ENCODE measurements around the gene IQSEC1. TPM values are rescaled to one million over a fixed set of nuclear protein-coding genes. Genes with fewer than 3 reads are reported as not detected.
A peak's percentile ranks its signal among the peaks of the same experiment; 100 is the strongest.

The IQSEC1 gene
- total RNA-seq, 4 donors from 2014 or later, result 13.7 to 59.4 (median 35.5) TPM

DNA sequence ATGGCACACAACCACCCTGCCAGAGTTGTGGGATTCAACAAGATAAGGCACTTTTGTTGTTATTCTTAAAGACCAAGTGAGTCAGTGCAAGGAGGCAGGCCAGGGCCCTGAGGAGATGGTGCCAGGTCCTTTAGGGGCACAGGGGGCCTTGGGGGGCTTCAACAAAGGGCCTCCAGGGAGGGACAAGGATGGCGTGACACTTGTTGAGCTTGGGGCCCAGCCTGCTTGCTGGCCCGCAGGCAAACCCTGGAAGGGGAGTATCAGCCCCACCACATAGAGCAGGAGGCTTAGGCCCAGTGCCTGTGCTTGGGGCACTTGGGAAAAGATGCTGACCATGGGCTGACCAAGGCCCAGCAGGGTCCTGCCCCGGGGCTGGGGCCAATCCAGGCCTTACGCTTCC lies 5.5 kb downstream of the IQSEC1 start:
- no peaks in the 10 kb centered on the region for H3K9me3 ChIP-seq
- H3K4me3 ChIP-seq, result no peak overlapping the region
- peaks cover 0 to 16% (median 9%) of the 10 kb centered on the region in 4 donors for H3K4me1 ChIP-seq
- no peak for DNase-seq
- peaks cover 0 to 2% of the 10 kb centered on the region in 2 donors for H3K27me3 ChIP-seq
- H3K27ac ChIP-seq, result peak overlapping the region in 1 of 4 donors; percentile 7
- no peaks in the 10 kb centered on the region for H3K36me3 ChIP-seq
- TF ChIP-seq POLR2A (IDR thresholded peaks at IDR 0.05), result no peak
- TF ChIP-seq, protein P1, sequence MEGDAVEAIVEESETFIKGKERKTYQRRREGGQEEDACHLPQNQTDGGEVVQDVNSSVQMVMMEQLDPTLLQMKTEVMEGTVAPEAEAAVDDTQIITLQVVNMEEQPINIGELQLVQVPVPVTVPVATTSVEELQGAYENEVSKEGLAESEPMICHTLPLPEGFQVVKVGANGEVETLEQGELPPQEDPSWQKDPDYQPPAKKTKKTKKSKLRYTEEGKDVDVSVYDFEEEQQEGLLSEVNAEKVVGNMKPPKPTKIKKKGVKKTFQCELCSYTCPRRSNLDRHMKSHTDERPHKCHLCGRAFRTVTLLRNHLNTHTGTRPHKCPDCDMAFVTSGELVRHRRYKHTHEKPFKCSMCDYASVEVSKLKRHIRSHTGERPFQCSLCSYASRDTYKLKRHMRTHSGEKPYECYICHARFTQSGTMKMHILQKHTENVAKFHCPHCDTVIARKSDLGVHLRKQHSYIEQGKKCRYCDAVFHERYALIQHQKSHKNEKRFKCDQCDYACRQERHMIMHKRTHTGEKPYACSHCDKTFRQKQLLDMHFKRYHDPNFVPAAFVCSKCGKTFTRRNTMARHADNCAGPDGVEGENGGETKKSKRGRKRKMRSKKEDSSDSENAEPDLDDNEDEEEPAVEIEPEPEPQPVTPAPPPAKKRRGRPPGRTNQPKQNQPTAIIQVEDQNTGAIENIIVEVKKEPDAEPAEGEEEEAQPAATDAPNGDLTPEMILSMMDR (IDR thresholded peaks at IDR 0.05), result no peak

DNA sequence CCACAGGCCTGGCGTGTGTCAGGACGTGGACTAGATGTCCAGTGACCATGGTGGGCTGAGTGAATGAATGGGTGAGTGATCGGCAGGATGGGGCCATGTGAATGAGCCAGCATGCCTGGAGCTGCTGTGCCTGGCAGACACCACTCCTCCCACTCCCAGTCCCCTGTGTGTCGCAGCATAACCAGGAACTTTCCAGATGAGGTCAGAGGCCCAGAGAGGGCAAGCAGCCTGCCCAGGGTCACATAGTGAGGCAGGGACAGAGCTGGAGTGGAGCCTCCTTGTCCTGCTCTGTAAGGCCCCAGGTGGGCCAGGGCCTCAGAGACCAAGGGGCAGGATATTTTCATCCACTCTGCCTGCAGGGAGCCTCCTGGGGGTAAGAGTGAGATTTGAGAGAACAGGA lies 6.4 kb downstream of the IQSEC1 start:
- Histone ChIP-seq H3K27ac (peak overlapping the region in 1 of 4 donors; percentile 61), H3K4me1 (peaks cover 0 to 15% (median 9%) of the 10 kb centered on the region in 4 donors), H3K9me3 (no peaks in the 10 kb centered on the region), H3K27me3 (no peaks in the 10 kb centered on the region), H3K36me3 (no peaks in the 10 kb centered on the region), H3K4me3 (no peak overlapping the region)
- DNase-seq, result no peak
- TF ChIP-seq, protein P1 (IDR thresholded peaks at IDR 0.05), result no peak
- no peak for TF ChIP-seq POLR2A (IDR thresholded peaks at IDR 0.05)

DNA sequence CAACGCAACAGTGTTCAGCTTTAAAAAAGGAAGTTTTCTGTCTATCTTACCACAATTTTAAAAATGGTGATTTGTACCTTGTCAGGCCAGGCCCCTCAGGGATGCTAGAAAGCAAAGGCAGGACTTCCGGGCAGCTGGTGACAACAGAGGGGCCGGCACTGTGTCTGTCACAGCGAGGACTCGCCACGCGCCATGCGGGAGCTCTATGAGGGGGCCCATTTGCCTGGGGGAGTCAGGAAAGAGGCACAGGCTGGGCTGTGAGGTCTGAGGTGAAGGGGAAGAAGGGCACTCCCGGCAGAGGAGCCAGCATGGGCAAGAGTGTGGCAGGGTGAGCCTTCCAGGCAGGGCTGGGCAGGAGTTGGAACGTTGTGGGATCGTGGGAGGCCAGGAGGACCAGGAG lies 7.0 kb downstream of the IQSEC1 start:
- H3K4me3 ChIP-seq, result no peak overlapping the region
- H3K36me3 ChIP-seq, result no peaks in the 10 kb centered on the region
- DNase-seq, result no peak
- peak overlapping the region in 1 of 4 donors; percentile 61 for H3K27ac ChIP-seq
- H3K9me3 ChIP-seq, result no peaks in the 10 kb centered on the region
- TF ChIP-seq POLR2A (IDR thresholded peaks at IDR 0.05), result no peak
- peaks cover 0 to 15% (median 9%) of the 10 kb centered on the region in 4 donors for H3K4me1 ChIP-seq
- no peaks in the 10 kb centered on the region for H3K27me3 ChIP-seq

DNA sequence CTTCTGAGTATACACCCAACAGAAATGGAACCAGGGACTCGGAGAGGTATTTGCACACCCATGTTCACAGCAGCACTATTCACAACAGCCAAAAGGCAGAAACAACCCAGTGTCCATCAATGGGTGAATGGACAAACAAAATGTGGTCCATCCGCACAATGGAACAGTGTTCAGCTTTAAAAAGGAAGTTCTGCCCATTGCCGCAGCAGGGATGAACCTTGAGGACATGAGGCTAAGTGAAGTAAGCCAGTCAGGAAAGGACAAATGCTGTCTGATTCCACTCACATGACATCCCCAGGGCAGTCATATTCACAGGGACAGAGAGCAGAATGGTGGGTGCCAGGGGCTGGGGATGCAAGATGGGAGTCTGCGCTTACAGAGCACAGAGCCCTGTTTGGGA lies 7.5 kb downstream of the IQSEC1 start:
- H3K4me3 ChIP-seq, result no peak overlapping the region
- no peak for DNase-seq
- peaks cover 0 to 15% (median 9%) of the 10 kb centered on the region in 4 donors for H3K4me1 ChIP-seq
- TF ChIP-seq, protein P1 (IDR thresholded peaks at IDR 0.05), result no peak
- TF ChIP-seq POLR2A (IDR thresholded peaks at IDR 0.05), result no peak
- no peaks in the 10 kb centered on the region for H3K36me3 ChIP-seq
- H3K27ac ChIP-seq, result no peak overlapping the region
- H3K9me3 ChIP-seq, result no peaks in the 10 kb centered on the region
- H3K27me3 ChIP-seq, result no peaks in the 10 kb centered on the region

DNA sequence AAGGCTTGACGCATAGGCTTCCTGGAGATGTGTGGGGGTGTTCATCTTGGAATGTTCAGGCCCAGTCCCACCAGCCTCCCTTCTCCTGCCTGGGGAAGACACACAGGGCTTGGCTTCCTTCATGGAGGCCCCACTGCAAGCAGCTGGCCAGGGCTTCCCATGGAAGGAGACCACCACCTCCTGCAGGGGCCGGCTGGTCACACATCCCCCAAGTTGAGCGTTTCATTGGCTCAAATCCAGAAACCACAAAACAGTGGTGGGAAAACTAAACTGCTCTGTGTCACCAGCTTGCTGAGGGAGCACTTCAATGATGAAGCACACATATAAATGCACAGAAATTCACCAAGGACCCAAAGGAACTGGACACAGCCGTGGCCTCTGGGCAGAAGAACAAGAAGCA lies 8.3 kb downstream of the IQSEC1 start:
- no peak for TF ChIP-seq POLR2A (IDR thresholded peaks at IDR 0.05)
- TF ChIP-seq, protein P1 (IDR thresholded peaks at IDR 0.05), result no peak
- peaks cover 0 to 11% (median 7%) of the 10 kb centered on the region in 4 donors for H3K4me1 ChIP-seq
- DNase-seq, result no peak
- no peaks in the 10 kb centered on the region for H3K9me3 ChIP-seq
- H3K4me3 ChIP-seq, result no peak overlapping the region
- no peaks in the 10 kb centered on the region for H3K36me3 ChIP-seq
- no peaks in the 10 kb centered on the region for H3K27me3 ChIP-seq
- H3K27ac ChIP-seq, result no peak overlapping the region

DNA sequence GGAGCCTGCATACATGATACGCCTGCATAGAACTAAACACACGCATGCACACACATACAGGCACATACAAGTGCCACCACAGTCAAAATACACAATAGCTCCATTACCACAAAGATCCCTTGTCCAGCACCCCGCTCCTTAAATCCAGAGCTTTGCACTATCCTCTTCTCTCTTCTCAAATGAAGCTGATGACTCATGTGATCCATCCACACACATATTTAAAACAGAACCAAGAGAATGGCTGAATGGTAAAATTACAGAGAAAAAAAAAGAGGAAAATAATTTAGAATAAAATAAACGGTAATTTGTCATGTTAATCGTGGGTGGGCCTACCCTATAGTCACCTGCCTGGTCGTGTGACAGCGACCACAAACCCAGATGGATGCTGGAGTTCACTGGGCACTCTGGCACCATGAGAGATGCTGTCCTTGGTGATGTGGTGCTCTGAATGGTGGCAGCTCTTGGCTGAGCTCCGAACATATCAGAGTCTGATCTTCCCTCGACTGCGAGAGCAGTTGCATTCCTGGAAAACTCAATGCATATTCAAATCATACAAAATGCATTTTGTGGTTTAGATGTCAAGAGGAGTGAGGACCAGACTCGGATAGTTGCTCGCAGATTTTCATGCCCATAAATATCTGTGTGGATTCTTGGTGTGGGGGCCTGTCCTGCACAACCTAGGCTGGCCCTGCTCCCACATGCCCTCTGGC lies 8.9 kb downstream of the IQSEC1 start:
- Histone ChIP-seq H3K4me3 (no peak overlapping the region), H3K9me3 (no peaks in the 10 kb centered on the region), H3K27ac (no peak overlapping the region), H3K4me1 (peaks cover 0 to 5% (median 4%) of the 10 kb centered on the region in 4 donors), H3K27me3 (no peaks in the 10 kb centered on the region), H3K36me3 (no peaks in the 10 kb centered on the region)
- DNase-seq, result no peak
- TF ChIP-seq, protein P1 (IDR thresholded peaks at IDR 0.05), result no peak
- no peak for TF ChIP-seq POLR2A (IDR thresholded peaks at IDR 0.05)

All from Peyer's patch (tissue), 4 donors.